Trophoblast cell (in vitro differentiated cells and primary cell): ENCODE results near the gene SEC31A. TPM values are rescaled to one million over a fixed set of nuclear protein-coding genes. Genes with fewer than 3 reads are reported as not detected.

Source experiments
- DNase-seq, 2 donors: peaks; one replicate each; pipeline ENCODE4 v3.0.0-alpha.2; 2016
- H2AFZ ChIP-seq: 2 replicates; pipeline ENCODE4 v1.6.1; 2013; ENCODE audit warnings: low read length, moderate library complexity, mild to moderate bottlenecking; ENCODE audit not compliant: insufficient read depth, poor library complexity
- H2AK5ac ChIP-seq: 2 replicates; pipeline ENCODE4 v1.6.1; 2013; ENCODE audit warnings: mild to moderate bottlenecking, low read length
- H2BK120ac ChIP-seq: 2 replicates; pipeline ENCODE4 v1.6.1; 2013; ENCODE audit warnings: low read length, mild to moderate bottlenecking, moderate library complexity; ENCODE audit not compliant: insufficient read depth, poor library complexity
- H2BK12ac ChIP-seq: 2 replicates; pipeline ENCODE4 v1.6.1; 2013; ENCODE audit warnings: mild to moderate bottlenecking, low read length, moderate library complexity
- H2BK5ac ChIP-seq: 2 replicates; pipeline ENCODE4 v1.6.1; 2013; ENCODE audit warnings: low read length, low read depth, moderate library complexity, mild to moderate bottlenecking; ENCODE audit not compliant: poor library complexity
- H3K14ac ChIP-seq: 2 replicates; pipeline ENCODE4 v1.6.1; 2013; ENCODE audit warnings: mild to moderate bottlenecking, low read length
- H3K18ac ChIP-seq: 2 replicates; pipeline ENCODE4 v1.6.1; 2013; ENCODE audit warnings: mild to moderate bottlenecking, low read length
- H3K23ac ChIP-seq: 2 replicates; pipeline ENCODE4 v1.6.1; 2013; ENCODE audit warnings: low read length
- H3K27ac ChIP-seq: 2 replicates; pipeline ENCODE4 v1.5.1; 2013; ENCODE audit warnings: low read depth, mild to moderate bottlenecking, inconsistent platforms, low read length, moderate library complexity
- H3K27me3 ChIP-seq: 2 replicates; pipeline ENCODE4 v1.6.1; 2013; ENCODE audit warnings: inconsistent platforms, mild to moderate bottlenecking, low read length, moderate library complexity; ENCODE audit not compliant: insufficient read depth
- H3K36me3 ChIP-seq, 2 experiments: 1 replicate in 1 of 2; 2 replicates in 1 of 2; pipeline ENCODE4 v1.6.1; 2013; ENCODE audit warnings: low read length in 2 of 2, mild to moderate bottlenecking in 2 of 2, moderate library complexity in 1 of 2; ENCODE audit not compliant: insufficient read depth in 2 of 2, control insufficient read depth in 1 of 2
- H3K4ac ChIP-seq: 2 replicates; pipeline ENCODE4 v1.6.1; 2013; ENCODE audit warnings: low read depth, mild to moderate bottlenecking, low read length, moderate library complexity
- H3K4me1 ChIP-seq, 2 experiments: 1 replicate in 1 of 2; 2 replicates in 1 of 2; pipeline ENCODE4 v1.6.1; 2013; ENCODE audit warnings: low read length in 2 of 2, mild to moderate bottlenecking in 2 of 2, moderate library complexity in 1 of 2; ENCODE audit not compliant: insufficient read depth in 2 of 2, control insufficient read depth in 1 of 2
- H3K4me2 ChIP-seq: 2 replicates; pipeline ENCODE4 v1.6.1; 2013; ENCODE audit warnings: inconsistent platforms, mild to moderate bottlenecking, low read length, moderate library complexity
- H3K4me3 ChIP-seq: 2 replicates; pipeline ENCODE4 v1.5.1; 2013; ENCODE audit warnings: mild to moderate bottlenecking, low read depth, low read length, inconsistent platforms
- H3K79me1 ChIP-seq: one replicate; pipeline ENCODE4 v1.6.1; 2013; ENCODE audit warnings: low read length
- H3K79me2 ChIP-seq: 2 replicates; pipeline ENCODE4 v1.6.1; 2013; ENCODE audit warnings: low read length, mild to moderate bottlenecking; ENCODE audit not compliant: control insufficient read depth, insufficient read depth, poor library complexity
- H3K9ac ChIP-seq: 2 replicates; pipeline ENCODE4 v1.6.1; 2013; ENCODE audit warnings: mild to moderate bottlenecking, low read length
- H3K9me3 ChIP-seq: 2 replicates; pipeline ENCODE4 v1.6.1; 2013; ENCODE audit warnings: low read depth, mild to moderate bottlenecking, control low read depth, inconsistent platforms, low read length; ENCODE audit not compliant: insufficient read depth
- H4K12ac ChIP-seq: 2 replicates; pipeline ENCODE4 v1.6.1; 2013; ENCODE audit warnings: low read depth, mild to moderate bottlenecking, low read length, moderate library complexity
- H4K8ac ChIP-seq: 2 replicates; pipeline ENCODE4 v1.6.1; 2013; ENCODE audit warnings: low read depth, mild to moderate bottlenecking, low read length, moderate library complexity
- H4K91ac ChIP-seq: one replicate; pipeline ENCODE4 v1.6.1; 2013; ENCODE audit warnings: low read depth, mild to moderate bottlenecking, low read length, moderate library complexity
- WGBS: extraction: QIAGEN DNeasy Blood & Tissue Kit; methylation state at CpG from one replicate; pipeline ENCODE4 v1.1.7; 2013; ENCODE audit warnings: missing lambda C conversion rate; ENCODE audit not compliant: insufficient read length, insufficient coverage; ENCODE audit errors: extremely low coverage; 5-methylcytosine and 5-hydroxymethylcytosine counted together
- polyA plus RNA-seq: library from polyadenylated mRNA; stranded (reverse); fragments of 200-250 nt; gene quantifications from 2 replicates; pipeline ENCODE4 v1.2.3, GENCODE V29; 2013

The SEC31A gene
- polyA plus RNA-seq = 331 and 347 TPM in 2 replicates

GRCh38 chr4:82890901-82891706 lies at the start of gene SEC31A:
Gene SEC31A, minus strand, starts transcription at chr4:82891153. Its CDS starts 9,217 bp downstream, at chr4:82881936.
- Histone ChIP-seq H3K4me2 (peak within 1 kb of the TSS; percentile 88), H3K27ac (peak within 1 kb of the TSS; percentile 85), H3K14ac (peak within 1 kb of the TSS; percentile 72), H2BK12ac (no peak within 1 kb of the TSS), H2AFZ (peak within 1 kb of the TSS; percentile 57), H3K79me2 (peaks cover 15% of the 10 kb centered on the region), H3K79me1 (peaks cover 8% of the 10 kb centered on the region), H3K27me3 (no peaks in the 10 kb centered on the region), H3K23ac (no peak within 1 kb of the TSS), H2AK5ac (peak within 1 kb of the TSS; percentile 78), H3K9ac (peak within 1 kb of the TSS; percentile 94), H2BK5ac (peak within 1 kb of the TSS; percentile 91), H4K91ac (peak within 1 kb of the TSS; percentile 96), H3K36me3 (peaks cover 10 to 17% of the 10 kb centered on the region in 2 experiments), H3K4me1 (peaks cover 2% of the 10 kb centered on the region in 2 experiments), H3K4ac (peak within 1 kb of the TSS; percentile 89), H3K4me3 (peak within 1 kb of the TSS; percentile 92), H3K18ac (peak within 1 kb of the TSS; percentile 91), H4K12ac (peak within 1 kb of the TSS; percentile 87), H2BK120ac (peak within 1 kb of the TSS; percentile 61), H4K8ac (peak within 1 kb of the TSS; percentile 90), H3K9me3 (no peaks in the 10 kb centered on the region)
- WGBS = no CpG with 5 or more reads among the region's 71 CpGs
- DNase-seq = peak; percentile 97 to 98

DNA sequence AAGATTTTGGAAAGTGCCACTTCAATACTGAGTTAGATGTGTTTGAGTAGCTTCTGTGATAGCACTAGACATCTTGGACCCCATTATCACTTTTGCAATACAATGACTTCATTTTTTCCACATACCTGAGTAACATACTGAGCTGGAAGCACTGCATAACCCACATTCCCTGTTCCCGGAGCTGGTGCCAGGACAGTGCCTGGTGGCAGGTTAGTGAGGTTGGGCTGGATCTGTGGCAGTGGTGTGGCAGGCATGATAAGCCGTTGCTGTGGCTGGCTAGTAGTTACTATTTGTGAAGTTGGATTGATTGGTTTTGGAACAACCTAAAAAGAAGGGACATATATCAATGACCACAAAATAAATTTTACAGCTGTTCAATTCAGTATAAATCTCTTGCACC lies 48.5 kb upstream of the SEC31A start:
- peak in 1 of 2 donors; percentile 16 for DNase-seq
- Histone ChIP-seq H4K8ac (no peak overlapping the region), H3K79me1 (no peaks in the 10 kb centered on the region), H3K18ac (no peak overlapping the region), H4K91ac (no peak overlapping the region), H3K27me3 (no peaks in the 10 kb centered on the region), H2AFZ (no peak overlapping the region), H3K4me2 (no peak overlapping the region), H3K79me2 (no peaks in the 10 kb centered on the region), H3K27ac (no peak overlapping the region), H3K36me3 (peaks cover 6 to 8% of the 10 kb centered on the region in 2 experiments), H3K9me3 (no peaks in the 10 kb centered on the region), H2AK5ac (no peak overlapping the region), H2BK12ac (no peak overlapping the region), H3K4ac (no peak overlapping the region), H3K4me3 (no peak overlapping the region), H4K12ac (no peak overlapping the region), H2BK5ac (no peak overlapping the region), H3K4me1 (no peaks in the 10 kb centered on the region), H3K14ac (no peak overlapping the region), H3K23ac (no peak overlapping the region), H3K9ac (no peak overlapping the region), H2BK120ac (no peak overlapping the region)
- no CpG with 5 or more reads among the region's 2 CpGs for WGBS

DNA sequence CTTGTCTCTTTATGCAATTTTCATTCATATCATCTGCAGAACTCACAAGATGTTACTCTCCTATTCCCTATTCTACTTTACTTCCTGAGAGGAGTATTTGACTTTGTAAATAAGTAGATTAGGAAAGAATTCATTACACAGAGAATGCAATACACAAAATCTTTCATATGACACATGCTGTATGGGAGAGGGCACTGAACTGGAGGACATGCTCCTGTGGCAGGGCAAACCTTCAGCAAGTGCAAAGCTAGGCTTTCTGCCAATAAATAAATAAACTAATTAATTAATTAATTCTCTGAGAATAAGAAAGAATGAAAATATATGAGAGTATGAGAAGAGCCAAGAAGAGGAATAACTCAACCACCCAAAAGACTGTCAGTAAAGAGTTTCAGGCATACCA lies 43.5 kb upstream of the SEC31A start:
- no peak overlapping the region for H3K4me3 ChIP-seq
- H2AFZ ChIP-seq = no peak overlapping the region
- H3K4me1 ChIP-seq = no peaks in the 10 kb centered on the region
- no peaks in the 10 kb centered on the region for H3K79me2 ChIP-seq
- no peak overlapping the region for H3K4me2 ChIP-seq
- no peak overlapping the region for H4K8ac ChIP-seq
- H3K23ac ChIP-seq = no peak overlapping the region
- no peak for DNase-seq
- no peak overlapping the region for H4K12ac ChIP-seq
- peaks cover 6 to 7% of the 10 kb centered on the region in 2 experiments for H3K36me3 ChIP-seq
- no peak overlapping the region for H3K27ac ChIP-seq
- no peaks in the 10 kb centered on the region for H3K79me1 ChIP-seq
- no peaks in the 10 kb centered on the region for H3K9me3 ChIP-seq
- no peak overlapping the region for H2BK12ac ChIP-seq
- no peak overlapping the region for H3K4ac ChIP-seq
- H2AK5ac ChIP-seq = no peak overlapping the region
- no peak overlapping the region for H3K14ac ChIP-seq
- no peak overlapping the region for H4K91ac ChIP-seq
- H3K9ac ChIP-seq = no peak overlapping the region
- no peak overlapping the region for H3K18ac ChIP-seq
- no peaks in the 10 kb centered on the region for H3K27me3 ChIP-seq
- H2BK120ac ChIP-seq = no peak overlapping the region
- no peak overlapping the region for H2BK5ac ChIP-seq

GRCh38 chr4:82930848-82931755 lies 40.1 kb upstream of the SEC31A start:
- Histone ChIP-seq H3K27ac (no peak overlapping the region), H3K79me1 (no peaks in the 10 kb centered on the region), H3K4me1 (no peaks in the 10 kb centered on the region), H3K4me3 (no peak overlapping the region), H3K79me2 (no peaks in the 10 kb centered on the region), H3K14ac (no peak overlapping the region), H3K23ac (no peak overlapping the region), H4K12ac (no peak overlapping the region), H3K18ac (no peak overlapping the region), H3K9ac (no peak overlapping the region), H2BK5ac (no peak overlapping the region), H3K9me3 (no peaks in the 10 kb centered on the region), H4K91ac (no peak overlapping the region), H2AFZ (no peak overlapping the region), H3K27me3 (no peaks in the 10 kb centered on the region), H2BK120ac (no peak overlapping the region), H3K4me2 (no peak overlapping the region), H2AK5ac (no peak overlapping the region), H4K8ac (no peak overlapping the region), H3K4ac (no peak overlapping the region), H2BK12ac (no peak overlapping the region), H3K36me3 (peaks cover 4 to 5% of the 10 kb centered on the region in 2 experiments)
- WGBS = no CpG with 5 or more reads among the region's 5 CpGs
- no peak for DNase-seq
